ENCODE data around the gene NRDC.

DNA sequence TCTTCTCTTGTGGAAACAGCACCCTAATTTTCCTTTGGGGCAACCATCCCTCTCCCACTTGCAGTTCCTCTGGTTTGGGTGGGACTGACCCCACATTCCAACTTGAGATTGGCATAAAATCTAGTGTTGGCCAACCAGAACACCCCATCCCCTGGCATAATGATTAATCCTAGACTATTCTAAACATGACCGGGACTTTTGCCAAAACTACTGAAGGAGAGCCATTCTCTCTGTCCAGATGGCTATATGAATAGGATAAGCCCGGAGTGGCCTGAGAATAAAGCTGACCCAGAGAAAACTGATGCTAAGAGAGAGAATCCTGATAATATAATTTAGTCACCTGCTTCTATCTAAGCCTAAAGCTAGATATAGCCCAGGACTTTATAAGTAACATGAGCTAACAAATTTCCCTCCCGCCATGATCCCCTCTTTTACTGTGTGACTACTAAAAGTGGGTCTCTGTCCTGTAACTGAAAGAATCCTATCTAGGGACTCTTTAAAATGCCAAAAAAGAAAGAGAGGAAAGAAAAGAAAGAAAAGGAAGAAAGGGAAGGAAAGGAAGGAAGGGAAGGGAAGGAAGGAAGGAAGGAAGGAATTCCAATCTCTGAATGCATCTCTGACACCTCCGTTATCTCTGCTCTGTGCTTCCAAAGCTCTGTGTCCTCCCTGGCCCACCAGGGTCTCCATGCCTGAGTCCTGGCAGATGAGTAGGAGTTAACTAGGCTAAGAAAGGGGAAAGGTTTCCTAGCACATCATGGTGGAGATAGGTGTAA lies 28.0 kb upstream of the NRDC start:
- TF ChIP-seq, protein P1, sequence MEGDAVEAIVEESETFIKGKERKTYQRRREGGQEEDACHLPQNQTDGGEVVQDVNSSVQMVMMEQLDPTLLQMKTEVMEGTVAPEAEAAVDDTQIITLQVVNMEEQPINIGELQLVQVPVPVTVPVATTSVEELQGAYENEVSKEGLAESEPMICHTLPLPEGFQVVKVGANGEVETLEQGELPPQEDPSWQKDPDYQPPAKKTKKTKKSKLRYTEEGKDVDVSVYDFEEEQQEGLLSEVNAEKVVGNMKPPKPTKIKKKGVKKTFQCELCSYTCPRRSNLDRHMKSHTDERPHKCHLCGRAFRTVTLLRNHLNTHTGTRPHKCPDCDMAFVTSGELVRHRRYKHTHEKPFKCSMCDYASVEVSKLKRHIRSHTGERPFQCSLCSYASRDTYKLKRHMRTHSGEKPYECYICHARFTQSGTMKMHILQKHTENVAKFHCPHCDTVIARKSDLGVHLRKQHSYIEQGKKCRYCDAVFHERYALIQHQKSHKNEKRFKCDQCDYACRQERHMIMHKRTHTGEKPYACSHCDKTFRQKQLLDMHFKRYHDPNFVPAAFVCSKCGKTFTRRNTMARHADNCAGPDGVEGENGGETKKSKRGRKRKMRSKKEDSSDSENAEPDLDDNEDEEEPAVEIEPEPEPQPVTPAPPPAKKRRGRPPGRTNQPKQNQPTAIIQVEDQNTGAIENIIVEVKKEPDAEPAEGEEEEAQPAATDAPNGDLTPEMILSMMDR (IDR thresholded peaks at IDR 0.05), result no peak
- TF ChIP-seq POLR2A (IDR thresholded peaks at IDR 0.05), result no peak

Measured in vagina (tissue), 2 donors.